ES-I3 (cell line): Measurements from ENCODE around the gene LRP6.

ENCODE experiments used
- H3K36me3 ChIP-seq: 2 replicates; pipeline ENCODE4 v1.6.1; 2013; ENCODE audit warnings: mild to moderate bottlenecking, low read length, control low read depth, moderate library complexity; ENCODE audit not compliant: insufficient read depth
- H3K4me1 ChIP-seq: 2 replicates; pipeline ENCODE4 v1.6.1; 2013; ENCODE audit warnings: mild to moderate bottlenecking, control low read depth, low read length; ENCODE audit not compliant: insufficient read depth
- H3K9ac ChIP-seq: 2 replicates; pipeline ENCODE4 v1.6.1; 2013; ENCODE audit warnings: low read depth, mild to moderate bottlenecking, low read length, moderate library complexity
- H3K9me3 ChIP-seq: 2 replicates; pipeline ENCODE4 v1.6.1; 2013; ENCODE audit warnings: mild to moderate bottlenecking, low read length, moderate library complexity; ENCODE audit not compliant: control insufficient read depth, insufficient read depth

LRP6 gene

DNA sequence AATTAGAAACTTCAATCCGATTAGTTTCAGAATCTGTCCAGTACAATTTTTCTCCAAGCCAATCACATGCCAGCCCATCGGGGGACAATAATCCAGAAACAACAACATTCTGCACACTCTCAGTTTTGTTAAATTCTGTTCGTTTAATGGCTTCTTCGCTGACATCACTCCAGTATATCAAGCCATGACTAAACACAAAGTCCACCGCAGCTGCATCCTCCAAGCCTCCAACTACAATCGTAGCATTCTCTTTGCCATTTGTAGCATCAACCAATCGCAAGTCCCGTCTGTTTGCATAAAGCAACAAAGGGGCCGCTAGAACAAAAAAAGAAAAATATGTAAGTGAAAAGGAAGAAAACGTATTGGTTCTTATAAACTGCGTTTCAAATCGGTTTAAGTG is 22.5 kb downstream of the LRP6 start:
- no peaks in the 10 kb centered on the region for H3K4me1 ChIP-seq
- H3K9ac ChIP-seq = no peak overlapping the region
- H3K9me3 ChIP-seq = no peaks in the 10 kb centered on the region
- H3K36me3 ChIP-seq = no peaks in the 10 kb centered on the region

DNA sequence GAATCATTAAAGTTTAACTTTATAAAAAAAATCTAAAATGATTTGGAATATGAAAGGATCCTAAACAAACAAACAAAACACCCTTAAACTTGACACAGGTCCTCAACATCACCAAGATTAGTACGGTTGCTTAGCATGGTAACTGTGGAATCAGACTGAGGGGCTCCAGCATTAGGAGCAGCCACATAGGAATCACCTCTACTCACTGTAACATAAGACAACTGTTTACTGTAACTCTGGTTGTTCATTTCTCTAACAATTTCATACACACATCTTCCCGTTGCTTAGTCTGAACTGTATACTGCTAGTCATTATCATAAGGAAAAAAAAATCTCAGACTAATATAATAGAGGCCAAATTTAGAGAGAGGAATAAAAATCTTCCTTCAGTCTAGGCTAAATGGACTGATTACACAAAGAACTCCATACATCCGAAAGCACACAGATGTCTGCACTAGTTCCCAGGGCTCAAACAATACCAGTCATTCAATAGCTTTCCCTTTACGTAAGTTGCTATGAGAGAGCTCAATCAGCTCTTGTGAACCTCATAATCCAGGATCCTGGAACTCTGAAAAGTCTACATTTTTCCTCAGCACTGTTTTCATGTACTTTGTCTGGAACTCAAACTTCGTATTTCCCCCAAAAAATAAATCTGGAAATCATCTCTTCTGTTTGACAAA is 26.0 kb downstream of the LRP6 start:
- Histone ChIP-seq H3K36me3 (no peaks in the 10 kb centered on the region), H3K9me3 (no peaks in the 10 kb centered on the region), H3K4me1 (peaks cover 3% of the 10 kb centered on the region; the same call in 1 of the 2 replicates), H3K9ac (no peak overlapping the region)

DNA sequence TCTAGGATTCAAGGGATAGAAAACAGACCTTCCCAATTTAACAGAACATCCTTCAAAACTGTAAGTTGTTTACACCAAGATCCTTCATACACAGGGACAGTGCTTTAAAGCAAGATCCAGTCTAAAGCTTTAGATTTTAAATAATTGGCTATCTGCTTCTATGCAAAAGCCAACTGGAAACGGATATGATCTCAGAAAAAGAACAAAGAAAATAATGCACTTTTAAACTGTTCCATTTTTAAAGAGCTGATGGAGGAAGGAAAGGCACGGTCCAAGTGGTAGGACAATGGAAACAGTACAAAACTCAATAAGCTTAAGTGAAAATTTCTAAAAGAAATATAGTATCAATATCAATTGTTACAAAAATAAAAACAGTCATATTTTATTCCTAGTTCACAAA is 27.7 kb downstream of the LRP6 start:
- peaks cover 3% of the 10 kb centered on the region; the same call in 1 of the 2 replicates for H3K4me1 ChIP-seq
- no peaks in the 10 kb centered on the region for H3K9me3 ChIP-seq
- no peaks in the 10 kb centered on the region for H3K36me3 ChIP-seq
- H3K9ac ChIP-seq = no peak overlapping the region

DNA sequence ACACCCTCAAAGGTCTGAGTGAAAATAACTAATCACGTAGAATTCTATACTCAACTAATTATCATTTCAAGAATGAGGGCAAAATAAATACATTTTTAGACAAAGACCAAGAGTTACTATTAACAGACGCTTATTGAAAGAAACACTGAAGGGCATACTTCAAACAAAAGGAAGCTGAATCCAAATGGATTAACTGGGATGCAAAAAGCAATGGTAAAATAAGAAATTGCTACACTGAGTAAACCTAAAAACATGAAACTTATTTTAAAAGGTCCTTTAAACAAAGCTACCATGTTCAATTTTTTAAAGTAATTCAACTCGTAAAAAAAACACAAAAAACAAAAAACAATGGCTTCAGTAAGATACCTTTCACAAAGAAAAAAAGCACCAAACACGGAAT is 28.2 kb downstream of the LRP6 start:
- H3K9ac ChIP-seq = no peak overlapping the region
- no peaks in the 10 kb centered on the region for H3K9me3 ChIP-seq
- peaks cover 3% of the 10 kb centered on the region; the same call in 1 of the 2 replicates for H3K4me1 ChIP-seq
- no peaks in the 10 kb centered on the region for H3K36me3 ChIP-seq

DNA sequence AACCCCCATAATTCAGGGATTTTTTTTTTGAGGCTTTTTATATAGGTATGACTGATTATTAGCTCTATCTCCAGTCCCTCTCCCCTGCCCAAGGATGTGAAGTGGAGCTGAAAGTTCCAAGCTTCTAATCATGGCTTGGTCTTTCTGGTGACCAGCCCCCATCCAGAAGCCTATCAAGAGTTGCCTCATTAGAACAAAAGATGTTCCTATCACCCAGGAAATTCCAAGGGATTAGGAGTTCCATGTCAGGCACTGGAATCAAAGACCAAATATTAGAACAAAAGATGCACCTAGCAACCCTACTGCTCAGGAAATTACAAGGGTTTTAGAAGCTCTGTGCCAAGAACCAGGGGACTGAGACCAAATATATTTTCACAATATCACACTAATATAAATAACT is 29.9 kb downstream of the LRP6 start:
- no peaks in the 10 kb centered on the region for H3K9me3 ChIP-seq
- H3K36me3 ChIP-seq = no peaks in the 10 kb centered on the region
- H3K9ac ChIP-seq = no peak overlapping the region
- peaks cover 3% of the 10 kb centered on the region; the same call in 1 of the 2 replicates for H3K4me1 ChIP-seq

DNA sequence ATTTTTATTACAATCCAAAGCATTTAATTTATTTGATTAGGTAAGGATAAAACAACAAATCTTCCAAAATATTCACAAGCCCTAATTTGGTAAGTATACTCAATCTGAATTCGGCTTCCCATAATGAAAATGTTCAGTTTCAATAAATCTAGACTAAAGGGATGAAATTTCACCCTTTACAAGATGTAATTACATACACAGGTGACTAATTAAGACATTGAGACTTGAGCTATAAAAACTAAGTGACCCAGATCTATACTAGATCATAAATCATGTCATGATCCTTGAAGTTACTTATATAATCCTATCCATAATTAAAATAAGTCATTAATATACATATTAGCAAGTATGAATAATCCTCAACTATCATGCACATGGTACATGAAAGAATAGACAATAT is 36.6 kb downstream of the LRP6 start:
- Histone ChIP-seq H3K4me1 (0 out of 2 replicates have a peak, but pooled peaks cover 3% of the 10 kb centered on the region), H3K9ac (no peak overlapping the region), H3K9me3 (peaks cover 4% of the 10 kb centered on the region; the same call in 1 of the 2 replicates), H3K36me3 (no peaks in the 10 kb centered on the region)

DNA sequence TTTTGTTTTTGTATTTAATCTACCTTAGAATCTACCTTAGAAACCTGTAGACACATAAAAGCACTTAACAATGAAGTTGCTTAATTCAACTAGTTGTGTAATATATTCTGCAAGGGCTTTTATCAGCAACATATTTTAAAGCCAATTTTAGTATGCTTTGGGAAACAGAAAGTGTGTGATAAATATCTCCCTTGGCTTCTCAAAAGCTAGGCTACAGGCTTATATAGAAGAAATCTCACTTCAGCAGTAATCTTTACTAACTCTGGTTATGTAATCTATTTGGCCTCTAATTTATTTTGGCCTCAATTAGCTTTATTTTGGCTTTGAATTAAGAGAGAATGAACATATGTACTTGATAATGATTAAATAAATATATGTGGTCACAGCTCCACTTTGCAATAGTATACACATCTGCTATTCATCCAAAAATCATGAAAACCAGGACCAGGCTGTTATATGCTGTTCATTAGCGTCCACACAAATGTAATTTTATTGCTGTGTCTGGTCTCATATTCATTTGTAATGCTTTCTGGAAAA is 37.2 kb downstream of the LRP6 start:
- peaks cover 4% of the 10 kb centered on the region; the same call in 1 of the 2 replicates for H3K9me3 ChIP-seq
- 0 out of 2 replicates have a peak, but pooled peaks cover 3% of the 10 kb centered on the region for H3K4me1 ChIP-seq
- H3K36me3 ChIP-seq = no peaks in the 10 kb centered on the region
- H3K9ac ChIP-seq = no peak overlapping the region

DNA sequence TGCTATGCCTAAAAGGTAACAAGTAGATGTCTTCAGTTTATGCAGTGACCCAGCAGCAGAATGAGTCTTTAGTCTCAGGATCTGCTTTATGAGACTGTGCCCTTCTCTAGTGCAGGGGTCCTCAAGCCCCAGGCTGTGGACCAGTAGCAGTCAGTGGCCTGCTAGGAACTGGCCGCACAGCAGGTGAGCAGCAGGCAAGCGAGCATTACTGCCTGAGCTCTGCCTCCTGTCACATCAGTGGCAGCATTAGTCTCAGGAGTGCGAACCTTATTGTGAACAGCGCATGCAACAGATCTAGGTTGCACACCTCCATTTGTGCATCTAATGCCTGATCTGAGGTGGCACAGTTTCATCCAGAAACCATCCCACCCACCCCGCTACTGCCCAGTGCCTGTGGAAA is 38.4 kb downstream of the LRP6 start:
- Histone ChIP-seq H3K4me1 (0 out of 2 replicates have a peak, but pooled peaks cover 3% of the 10 kb centered on the region), H3K9ac (no peak overlapping the region), H3K9me3 (peaks cover 4% of the 10 kb centered on the region; the same call in 1 of the 2 replicates), H3K36me3 (no peaks in the 10 kb centered on the region)

DNA sequence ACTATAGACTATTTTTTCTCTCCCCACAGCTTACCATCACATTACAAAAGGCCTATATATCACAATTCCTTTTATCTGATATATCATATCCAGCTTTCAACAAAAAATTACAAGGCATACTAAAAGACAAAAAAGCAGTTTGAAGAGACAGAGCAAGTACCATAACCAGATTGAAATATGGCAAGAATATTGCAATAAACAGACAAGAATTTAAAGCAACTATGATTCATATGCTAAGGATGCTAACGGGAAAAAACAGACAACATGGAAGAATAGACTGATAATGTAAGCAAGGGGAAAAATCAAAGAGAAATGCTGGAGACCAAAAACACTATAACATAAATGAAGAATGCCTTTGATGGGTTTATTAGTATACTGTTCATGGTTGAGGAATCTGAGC is 40.7 kb downstream of the LRP6 start:
- Histone ChIP-seq H3K9me3 (peaks cover 4% of the 10 kb centered on the region; the same call in 1 of the 2 replicates), H3K4me1 (peaks cover 6% of the 10 kb centered on the region; the same call in 1 of the 2 replicates), H3K36me3 (no peaks in the 10 kb centered on the region), H3K9ac (no peak overlapping the region)

DNA sequence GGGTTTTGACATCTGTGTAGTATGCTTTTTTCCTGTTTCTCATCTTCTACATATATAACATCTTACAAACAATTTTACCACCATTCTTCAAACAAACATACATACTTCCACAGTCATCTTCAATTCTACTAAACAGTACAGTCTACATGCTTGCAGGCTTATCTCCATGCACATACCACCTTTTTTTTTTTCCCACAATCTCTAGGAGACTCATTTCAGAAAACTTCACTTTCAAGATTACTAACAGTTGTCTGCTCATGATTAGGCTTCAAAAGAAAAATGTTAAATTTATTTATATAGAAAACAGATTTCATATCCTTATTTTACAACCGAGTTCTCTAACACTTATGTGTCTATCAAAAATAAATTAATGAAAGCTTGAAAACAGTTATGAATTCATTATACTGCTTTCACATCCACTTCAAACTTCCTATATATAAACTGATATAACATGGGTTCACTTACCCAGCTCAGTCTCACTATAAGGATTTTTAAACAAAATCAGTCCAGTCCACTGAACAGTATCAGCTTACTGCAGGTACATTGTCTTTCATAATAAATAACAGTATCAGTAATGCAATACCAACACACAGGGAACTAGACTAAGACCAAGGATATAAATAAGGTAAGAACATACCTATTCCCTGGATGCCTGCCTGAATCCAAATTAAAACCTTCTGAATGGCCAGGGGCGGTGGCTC is 42.5 kb downstream of the LRP6 start:
- peaks cover 4% of the 10 kb centered on the region; the same call in 1 of the 2 replicates for H3K9me3 ChIP-seq

DNA sequence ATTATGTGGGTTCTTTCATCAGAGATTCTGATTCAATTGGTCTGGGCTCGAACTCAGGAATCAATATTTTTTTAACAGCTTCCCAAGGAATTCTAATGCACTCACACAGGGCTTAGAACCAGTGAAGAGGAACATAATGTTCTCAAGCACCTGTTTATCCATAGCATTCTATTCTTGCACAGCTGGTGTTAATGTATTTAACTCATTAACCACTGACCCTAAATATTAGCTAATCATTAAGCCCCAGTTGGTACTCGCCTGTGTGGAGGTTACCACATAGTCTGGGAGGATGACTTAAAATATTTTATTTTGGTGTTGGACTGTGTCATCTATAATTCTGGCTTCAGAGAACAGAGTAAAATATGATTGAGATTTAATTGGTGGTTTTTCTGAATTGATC is 45.3 kb downstream of the LRP6 start:
- H3K36me3 ChIP-seq = no peaks in the 10 kb centered on the region
- H3K4me1 ChIP-seq = peaks cover 12% of the 10 kb centered on the region
- no peak overlapping the region for H3K9ac ChIP-seq
- H3K9me3 ChIP-seq = no peaks in the 10 kb centered on the region

More for the DNA sequence above, 42.5 kb downstream of the LRP6 start:
- Histone ChIP-seq H3K36me3 (no peaks in the 10 kb centered on the region), H3K4me1 (peaks cover 6% of the 10 kb centered on the region; the same call in 1 of the 2 replicates), H3K9ac (no peak overlapping the region)

DNA sequence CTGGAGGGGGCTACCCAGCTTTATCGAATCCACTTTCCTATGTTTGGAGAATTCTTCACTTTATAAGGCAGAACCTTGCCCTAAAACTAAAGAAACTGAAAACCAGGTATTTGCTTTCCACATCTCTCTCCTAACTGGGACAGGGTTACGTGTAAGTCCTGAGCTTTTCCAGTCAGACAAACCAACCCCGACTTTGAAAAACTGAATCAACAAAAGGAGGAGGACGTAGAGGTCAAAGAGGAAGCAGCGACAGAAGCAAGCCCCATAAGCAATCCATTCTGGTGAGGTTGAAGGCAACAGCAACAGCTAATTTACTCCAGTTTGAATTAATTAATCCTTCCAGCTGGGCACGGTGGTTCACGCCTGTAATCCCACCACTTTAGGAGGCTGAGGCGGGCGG is 47.2 kb downstream of the LRP6 start:
- no peak overlapping the region for H3K9ac ChIP-seq
- H3K4me1 ChIP-seq = peaks cover 14% of the 10 kb centered on the region
- H3K9me3 ChIP-seq = no peaks in the 10 kb centered on the region
- no peaks in the 10 kb centered on the region for H3K36me3 ChIP-seq

DNA sequence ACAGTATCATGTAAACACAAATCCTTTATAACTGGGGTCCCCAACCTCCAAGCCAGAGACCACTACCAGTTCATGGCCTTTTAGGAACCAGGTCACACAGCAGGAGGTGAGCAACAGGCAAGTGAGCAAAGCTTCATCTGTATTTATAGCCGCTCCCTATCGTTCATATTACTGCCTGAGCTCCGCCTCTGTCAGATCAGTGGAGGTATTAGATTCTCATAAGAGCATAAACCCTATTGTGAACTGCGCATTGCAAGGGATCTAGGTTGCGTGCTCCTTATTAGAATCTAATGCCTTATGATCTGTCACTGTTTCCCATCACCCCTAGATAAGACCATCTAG is 49.9 kb downstream of the LRP6 start:
- Histone ChIP-seq H3K9me3 (no peaks in the 10 kb centered on the region), H3K4me1 (peaks cover 16% of the 10 kb centered on the region), H3K36me3 (no peaks in the 10 kb centered on the region), H3K9ac (no peak overlapping the region)

DNA sequence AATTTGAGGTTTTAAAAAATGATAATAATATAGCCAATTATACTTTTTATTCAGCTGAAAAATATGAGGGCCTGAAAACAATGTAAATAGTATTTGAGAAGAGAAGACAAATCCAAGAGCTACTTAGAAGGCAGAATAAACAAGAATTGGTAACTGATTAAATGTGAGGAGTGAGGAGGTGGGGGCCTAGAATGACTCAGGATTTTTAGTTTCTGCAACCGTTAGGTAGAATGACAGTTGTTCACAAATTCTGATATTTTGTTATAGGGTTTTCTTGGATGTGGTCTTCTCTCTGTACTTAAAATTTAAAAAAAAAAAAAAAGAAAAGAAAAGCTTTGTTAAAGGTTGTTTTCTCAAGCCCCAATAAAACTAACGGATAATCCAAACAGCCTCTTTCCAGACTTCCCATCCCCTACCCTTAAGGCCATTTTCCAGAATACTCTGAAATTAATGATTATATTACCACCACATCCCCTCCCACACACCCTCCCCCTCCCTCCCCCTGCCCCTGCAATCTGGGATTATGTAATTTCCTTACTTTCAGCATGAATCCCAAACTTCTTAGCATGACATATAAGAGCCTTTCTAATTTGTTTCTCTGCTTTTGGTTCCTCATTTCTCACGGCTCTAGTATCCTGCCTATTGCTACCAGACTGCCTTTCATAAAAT is 50.4 kb downstream of the LRP6 start:
- Histone ChIP-seq H3K9me3 (no peaks in the 10 kb centered on the region), H3K36me3 (no peaks in the 10 kb centered on the region), H3K9ac (no peak overlapping the region), H3K4me1 (peaks cover 14% of the 10 kb centered on the region)
